ENCODE measurements around the gene LTF.

- TF ChIP-seq, protein P1, sequence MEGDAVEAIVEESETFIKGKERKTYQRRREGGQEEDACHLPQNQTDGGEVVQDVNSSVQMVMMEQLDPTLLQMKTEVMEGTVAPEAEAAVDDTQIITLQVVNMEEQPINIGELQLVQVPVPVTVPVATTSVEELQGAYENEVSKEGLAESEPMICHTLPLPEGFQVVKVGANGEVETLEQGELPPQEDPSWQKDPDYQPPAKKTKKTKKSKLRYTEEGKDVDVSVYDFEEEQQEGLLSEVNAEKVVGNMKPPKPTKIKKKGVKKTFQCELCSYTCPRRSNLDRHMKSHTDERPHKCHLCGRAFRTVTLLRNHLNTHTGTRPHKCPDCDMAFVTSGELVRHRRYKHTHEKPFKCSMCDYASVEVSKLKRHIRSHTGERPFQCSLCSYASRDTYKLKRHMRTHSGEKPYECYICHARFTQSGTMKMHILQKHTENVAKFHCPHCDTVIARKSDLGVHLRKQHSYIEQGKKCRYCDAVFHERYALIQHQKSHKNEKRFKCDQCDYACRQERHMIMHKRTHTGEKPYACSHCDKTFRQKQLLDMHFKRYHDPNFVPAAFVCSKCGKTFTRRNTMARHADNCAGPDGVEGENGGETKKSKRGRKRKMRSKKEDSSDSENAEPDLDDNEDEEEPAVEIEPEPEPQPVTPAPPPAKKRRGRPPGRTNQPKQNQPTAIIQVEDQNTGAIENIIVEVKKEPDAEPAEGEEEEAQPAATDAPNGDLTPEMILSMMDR (IDR thresholded peaks at IDR 0.05; ENCODE audit: poor library complexity, severe bottlenecking) = no peak
- TF ChIP-seq, protein P2, sequence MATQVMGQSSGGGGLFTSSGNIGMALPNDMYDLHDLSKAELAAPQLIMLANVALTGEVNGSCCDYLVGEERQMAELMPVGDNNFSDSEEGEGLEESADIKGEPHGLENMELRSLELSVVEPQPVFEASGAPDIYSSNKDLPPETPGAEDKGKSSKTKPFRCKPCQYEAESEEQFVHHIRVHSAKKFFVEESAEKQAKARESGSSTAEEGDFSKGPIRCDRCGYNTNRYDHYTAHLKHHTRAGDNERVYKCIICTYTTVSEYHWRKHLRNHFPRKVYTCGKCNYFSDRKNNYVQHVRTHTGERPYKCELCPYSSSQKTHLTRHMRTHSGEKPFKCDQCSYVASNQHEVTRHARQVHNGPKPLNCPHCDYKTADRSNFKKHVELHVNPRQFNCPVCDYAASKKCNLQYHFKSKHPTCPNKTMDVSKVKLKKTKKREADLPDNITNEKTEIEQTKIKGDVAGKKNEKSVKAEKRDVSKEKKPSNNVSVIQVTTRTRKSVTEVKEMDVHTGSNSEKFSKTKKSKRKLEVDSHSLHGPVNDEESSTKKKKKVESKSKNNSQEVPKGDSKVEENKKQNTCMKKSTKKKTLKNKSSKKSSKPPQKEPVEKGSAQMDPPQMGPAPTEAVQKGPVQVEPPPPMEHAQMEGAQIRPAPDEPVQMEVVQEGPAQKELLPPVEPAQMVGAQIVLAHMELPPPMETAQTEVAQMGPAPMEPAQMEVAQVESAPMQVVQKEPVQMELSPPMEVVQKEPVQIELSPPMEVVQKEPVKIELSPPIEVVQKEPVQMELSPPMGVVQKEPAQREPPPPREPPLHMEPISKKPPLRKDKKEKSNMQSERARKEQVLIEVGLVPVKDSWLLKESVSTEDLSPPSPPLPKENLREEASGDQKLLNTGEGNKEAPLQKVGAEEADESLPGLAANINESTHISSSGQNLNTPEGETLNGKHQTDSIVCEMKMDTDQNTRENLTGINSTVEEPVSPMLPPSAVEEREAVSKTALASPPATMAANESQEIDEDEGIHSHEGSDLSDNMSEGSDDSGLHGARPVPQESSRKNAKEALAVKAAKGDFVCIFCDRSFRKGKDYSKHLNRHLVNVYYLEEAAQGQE (IDR thresholded peaks at IDR 0.05; ENCODE audit: borderline replicate concordance) = no peak
- TF ChIP-seq EZH2 (IDR thresholded peaks at IDR 0.05; ENCODE audit: borderline replicate concordance, insufficient read depth, low read length, poor library complexity, severe bottlenecking) (no peak), TAF1 (IDR thresholded peaks at IDR 0.05; ENCODE audit: low read depth) (no peak)
Observed at GRCh38 chr3:46463120-46463867, 1.4 kb downstream of the LTF start.
